Hair follicular keratinocyte (primary cell): ENCODE data around the gene DNM3. TPM values are rescaled to one million over a fixed set of nuclear protein-coding genes. Genes with fewer than 3 reads are reported as not detected.

Source experiments
- total RNA-seq: library from RNA; depleted of rRNA; stranded (reverse); fragments of >200 nt; gene quantifications from 2 replicates; pipeline ENCODE4 v1.2.3, GENCODE V29; 2015

DNM3 gene
- total RNA-seq, result 0.47 and 1.9 TPM in 2 replicates

GRCh38 chr1:171841050-171841910 lies at the start of gene DNM3:
Gene DNM3, plus strand, starts transcription at chr1:171841498. Its CDS starts 159 bp downstream, at chr1:171841657.

GRCh38 chr1:172420385-172420784 lies 579.1 kb downstream of the DNM3 start, which contains the start of gene C1orf105:
Gene C1orf105, plus strand, starts transcription at chr1:172420685. Its CDS starts 201 bp downstream, at chr1:172420886.

GRCh38 chr1:172443666-172444453 lies 602.6 kb downstream of the DNM3 start, which contains the start of gene PIGC:
Gene PIGC, minus strand, starts transcription at chr1:172444069. Its CDS starts 1,447 bp downstream, at chr1:172442622.

Other genes starting within 250 kb of the DNM3 start
- gene MYOCOS, start 219.3 kb upstream of the DNM3 start, total RNA-seq, result not detected in 2 replicates
- not detected in 2 replicates for gene MYOC, start 188.8 kb upstream of the DNM3 start, total RNA-seq
- gene VAMP4, start 99.4 kb upstream of the DNM3 start, total RNA-seq, result 4.6 and 8.4 TPM in 2 replicates
- 12.8 and 27.5 TPM in 2 replicates for gene METTL13, start 59.8 kb upstream of the DNM3 start, total RNA-seq